GM18498 (cell line): ENCODE data around the gene ARMH1.
"Not testable (repeated sequence)": the region's sequence is repeated elsewhere in the genome, so short reads cannot be mapped to it uniquely, and the experiment has no call there.

Experiments used
- ATAC-seq: cut with Tn5 transposase; IDR thresholded peaks from one replicate; pipeline ENCODE4 v1.9.1; 2021; ENCODE audit warnings: mild to moderate bottlenecking, moderate library complexity; ENCODE audit not compliant: unreplicated experiment

ARMH1 gene

DNA sequence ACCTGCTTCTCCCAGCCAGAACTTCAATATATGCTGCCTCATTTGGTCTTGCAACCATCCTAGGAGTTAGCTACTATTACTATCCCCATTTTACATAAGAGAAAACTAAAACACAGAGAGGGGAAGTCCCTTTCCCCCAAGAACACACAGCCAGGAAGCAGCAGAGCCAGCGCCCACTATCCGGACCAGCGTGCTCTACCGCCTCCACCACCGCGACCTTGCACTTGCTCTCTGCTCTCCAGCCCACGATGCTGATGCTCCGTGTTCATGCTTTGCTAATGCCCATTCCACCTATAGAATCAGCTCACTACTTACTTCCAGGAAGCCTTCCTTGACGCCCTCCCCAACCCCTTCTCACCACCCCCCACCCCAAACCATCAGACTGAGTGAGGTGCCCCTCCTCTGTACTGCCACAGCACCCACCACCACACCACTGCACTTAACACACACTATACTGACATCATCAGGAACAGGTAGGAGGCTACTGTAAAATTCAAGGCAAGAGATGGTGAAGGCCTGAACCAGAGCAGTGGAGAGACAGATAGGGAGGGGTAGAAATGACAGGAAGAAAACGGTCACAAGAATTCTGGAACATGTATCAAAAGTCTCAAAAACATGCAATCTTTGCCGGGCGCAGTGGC lies 9.7 kb upstream of the ARMH1 start:
- ATAC-seq: no peak

GRCh38 chr1:44666719-44667118 lies 7.8 kb upstream of the ARMH1 start:
- not testable (repeated sequence) for ATAC-seq

GRCh38 chr1:44670751-44671640 lies 3.5 kb upstream of the ARMH1 start:
- no peak for ATAC-seq

- no peak for ATAC-seq
Measured at GRCh38 chr1:44672254-44672955, 2.1 kb upstream of the ARMH1 start.

- no peak for ATAC-seq
Measured at GRCh38 chr1:44672961-44673674, 1.4 kb upstream of the ARMH1 start.

DNA sequence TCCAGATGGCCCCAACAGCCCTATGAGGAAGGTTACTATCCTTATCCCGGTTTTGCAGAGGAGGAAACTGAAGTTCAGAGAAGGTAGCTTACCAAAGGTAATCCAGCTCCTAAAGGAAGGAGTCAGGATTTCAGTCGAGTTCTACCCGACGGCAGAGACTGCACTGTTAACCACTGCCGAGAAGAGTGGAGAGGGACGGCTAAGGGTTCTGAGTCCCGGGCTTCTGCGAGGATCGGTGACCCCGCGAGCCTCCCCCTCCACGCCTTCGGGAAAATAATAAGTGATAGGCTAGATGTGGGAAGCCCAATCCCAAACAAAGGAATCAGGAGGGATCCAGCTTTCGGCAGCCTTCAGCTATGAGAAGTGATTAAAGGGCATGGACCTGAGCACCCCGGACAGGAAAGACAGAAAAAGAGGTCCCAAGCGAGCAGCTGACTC lies 820 bp upstream of the ARMH1 start:
- ATAC-seq: peak; percentile 2

GRCh38 chr1:44675186-44675585 lies 672 bp downstream of the ARMH1 start:
- no peak for ATAC-seq

DNA sequence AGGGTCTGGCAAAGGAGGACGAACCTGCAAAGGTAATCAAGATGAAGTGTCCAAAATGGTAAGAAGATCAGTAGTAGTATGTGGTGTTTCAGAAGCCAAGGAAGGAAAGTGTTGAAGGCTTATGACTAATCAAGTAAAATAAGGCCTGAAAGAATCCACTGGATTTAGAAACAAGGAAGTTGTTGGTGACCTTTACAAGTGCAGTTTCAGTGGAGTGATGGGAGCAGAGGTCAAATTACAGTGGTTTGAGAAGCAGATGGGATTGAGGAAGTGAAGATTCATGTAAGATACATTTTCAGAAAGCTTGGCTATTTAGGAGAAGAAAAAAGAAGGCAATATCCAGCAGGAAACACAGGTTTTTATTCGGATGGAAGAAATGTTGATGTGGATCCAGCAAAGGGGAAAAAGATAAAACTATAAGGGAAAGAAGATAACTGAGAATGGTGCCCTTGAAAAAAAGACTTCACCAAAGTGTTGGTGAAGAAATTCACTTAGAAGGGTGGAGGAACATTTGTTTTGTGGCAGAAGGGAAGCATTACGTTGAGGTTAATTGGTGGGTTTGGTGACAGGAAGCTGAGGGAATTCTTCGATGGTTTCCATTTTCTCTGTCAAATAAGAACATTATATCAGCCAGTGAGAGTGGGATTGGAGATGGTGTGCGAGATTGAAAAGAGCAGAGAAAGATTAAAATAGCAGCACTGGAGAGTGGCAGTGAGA lies 2.1 kb downstream of the ARMH1 start:
- ATAC-seq: no peak

- no peak for ATAC-seq
Measured at GRCh38 chr1:44677201-44677766, 2.8 kb downstream of the ARMH1 start.

DNA sequence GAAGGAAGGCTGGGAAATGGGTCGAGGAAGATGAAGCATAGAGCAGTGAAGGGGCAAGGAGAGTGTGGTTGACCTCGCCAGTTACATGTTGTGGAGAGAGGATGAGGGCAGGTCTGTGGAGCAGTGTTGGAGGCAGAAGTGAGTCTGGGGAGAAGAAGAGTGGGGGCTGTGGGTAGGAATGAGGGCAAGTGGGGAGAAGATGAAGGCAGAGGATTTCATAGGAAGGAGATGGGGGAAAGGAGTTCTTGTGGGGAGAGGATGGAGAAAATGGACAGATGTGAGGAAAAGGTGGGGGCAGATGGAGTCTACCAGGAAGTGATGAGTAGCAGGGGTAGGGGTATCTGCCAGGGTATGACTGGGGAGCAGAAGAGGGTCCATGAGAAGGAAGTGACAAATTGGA lies 3.6 kb downstream of the ARMH1 start:
- ATAC-seq: no peak

- no peak for ATAC-seq
Measured at GRCh38 chr1:44678626-44679025, 4.1 kb downstream of the ARMH1 start.

- no peak for ATAC-seq
Measured at GRCh38 chr1:44679468-44679867, 5.0 kb downstream of the ARMH1 start.

DNA sequence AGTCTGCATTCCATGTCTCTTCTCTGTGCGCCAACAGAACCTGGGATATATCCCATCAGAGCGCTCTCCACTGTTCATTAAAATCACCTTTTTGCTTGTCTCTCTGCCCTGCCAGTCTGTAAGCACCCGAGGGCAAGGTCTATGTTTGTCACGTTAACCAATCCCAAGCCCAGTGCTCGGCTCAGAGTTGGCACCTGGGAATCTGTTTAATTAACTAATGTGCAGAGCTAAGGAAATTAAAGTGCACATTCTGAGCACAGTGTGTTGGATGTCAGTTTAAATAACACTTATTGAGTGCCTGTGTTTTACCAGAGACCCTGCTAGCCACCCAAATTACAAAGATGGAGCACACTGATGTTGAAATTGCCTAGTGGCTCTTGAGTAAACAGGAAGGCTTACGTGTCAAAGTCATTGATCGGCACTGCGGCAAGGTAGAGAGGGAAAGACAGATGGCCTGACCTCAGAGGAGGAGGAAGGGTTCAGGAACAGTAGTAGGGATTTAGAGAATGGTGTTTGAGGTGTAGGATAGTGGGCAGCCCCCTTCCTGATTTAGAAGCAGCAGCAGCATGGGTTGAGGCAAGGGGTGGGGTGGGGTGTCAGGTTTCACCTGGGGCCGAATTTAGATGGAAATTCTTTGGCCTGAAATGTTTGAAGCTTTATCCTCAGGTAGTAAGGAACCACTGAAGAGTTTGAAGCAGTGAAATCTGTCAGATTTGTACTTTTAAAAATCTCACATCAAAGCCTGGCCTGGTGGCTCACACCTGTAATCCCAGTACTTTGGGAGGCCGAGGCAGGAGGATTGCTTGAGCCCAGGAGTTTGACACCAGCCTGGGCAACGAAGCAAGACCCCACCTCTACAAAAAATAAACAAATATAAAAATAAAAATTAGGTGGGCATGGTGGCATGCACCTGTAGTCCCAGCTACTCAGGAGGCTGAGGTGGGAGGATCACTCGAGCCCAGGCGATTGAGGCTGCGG lies 7.7 kb downstream of the ARMH1 start:
- ATAC-seq: no peak

- no peak for ATAC-seq
Measured at GRCh38 chr1:44682883-44683265, 8.4 kb downstream of the ARMH1 start.

DNA sequence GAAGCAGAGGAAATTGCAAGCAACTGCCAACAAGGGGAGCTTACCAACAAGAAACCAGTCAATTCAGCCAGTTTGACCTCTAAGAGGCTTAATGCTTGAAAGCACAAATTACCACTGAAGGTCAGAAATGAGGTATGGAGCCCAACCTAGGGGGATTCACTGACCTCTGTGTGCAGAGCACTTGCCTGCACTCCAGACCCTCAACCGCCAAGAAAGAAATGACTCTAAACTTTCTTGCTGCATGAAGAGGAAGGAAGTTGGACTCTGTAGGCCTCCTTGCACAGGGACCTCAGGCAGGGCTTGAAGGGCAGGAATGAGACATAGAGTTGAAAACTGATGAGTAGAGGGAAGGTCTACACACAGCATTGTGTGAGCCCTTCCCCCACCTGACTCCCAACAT lies 10.0 kb downstream of the ARMH1 start:
- ATAC-seq: peak; percentile 53

DNA sequence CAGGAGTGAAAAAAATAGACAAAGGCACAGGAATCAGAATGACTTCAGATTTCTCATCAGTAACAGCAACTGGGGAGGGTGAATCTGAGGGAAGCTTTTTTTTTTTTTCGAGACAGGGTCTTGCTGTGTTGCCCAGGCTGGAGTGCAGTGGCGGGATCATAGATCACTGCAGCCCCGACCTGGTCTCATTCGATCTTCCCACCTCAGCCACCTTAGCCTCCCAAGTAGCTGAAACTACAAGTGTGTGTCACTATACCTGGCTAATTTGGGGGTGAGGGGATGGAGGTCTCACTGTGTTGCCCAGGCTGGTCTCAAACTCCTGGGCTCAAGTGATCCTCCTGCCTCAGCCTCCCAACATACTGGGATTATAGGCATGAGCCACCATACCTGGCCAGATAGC lies 10.7 kb downstream of the ARMH1 start:
- ATAC-seq: no peak

GRCh38 chr1:44685881-44686280 lies 11.4 kb downstream of the ARMH1 start:
- no peak for ATAC-seq

DNA sequence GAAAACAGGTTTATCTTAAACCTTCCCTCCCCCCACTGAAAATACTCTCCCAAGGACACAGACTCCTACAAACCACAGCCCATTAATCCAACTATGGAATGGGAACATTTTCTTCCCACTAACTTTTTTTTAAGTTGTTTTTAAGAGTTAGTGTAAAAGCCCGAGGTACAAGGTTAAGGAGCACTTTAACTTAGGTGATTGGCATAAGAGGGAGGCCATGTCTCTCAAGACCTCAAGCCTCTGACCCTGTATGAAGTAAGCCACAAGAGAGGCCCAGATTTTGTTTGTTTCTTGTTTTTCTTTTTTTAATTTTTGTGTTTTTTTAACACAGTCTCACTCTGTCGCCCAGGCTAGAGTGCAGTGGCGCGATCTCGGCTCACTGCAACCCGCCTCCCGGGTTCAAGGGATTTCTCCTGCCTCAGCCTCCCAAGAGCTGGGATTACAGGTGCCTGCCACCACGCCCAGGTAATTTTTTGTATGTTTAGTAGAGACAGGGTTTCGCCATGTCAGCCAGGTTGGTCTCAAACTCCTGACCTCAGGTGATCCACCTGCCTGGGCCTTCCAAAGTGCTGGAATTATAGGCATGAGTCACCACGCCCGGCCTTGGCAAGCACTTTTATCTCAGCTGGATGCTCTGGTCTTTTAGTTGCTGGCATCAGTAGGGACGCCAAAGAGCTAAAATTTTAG lies 14.4 kb downstream of the ARMH1 start:
- ATAC-seq: no peak

DNA sequence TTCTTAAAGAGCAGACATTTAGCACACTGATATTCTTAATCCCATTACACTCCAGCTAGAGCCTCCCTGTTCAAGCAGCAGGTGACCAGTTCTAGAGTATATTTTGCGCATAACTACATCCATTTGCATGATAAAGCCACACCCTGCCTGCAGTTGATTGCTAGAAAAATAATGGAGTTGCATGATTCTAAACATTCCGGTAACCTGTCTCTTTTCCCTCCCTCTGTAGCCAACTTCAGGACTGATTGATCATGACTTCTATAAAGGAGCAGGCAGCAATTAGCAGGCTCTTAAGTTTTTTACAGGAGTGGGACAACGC lies 14.9 kb downstream of the ARMH1 start:
- ATAC-seq: no peak
